H1 (cell line): ENCODE measurements around the gene CELF2. TPM values are rescaled to one million over a fixed set of nuclear protein-coding genes. Genes with fewer than 3 reads are reported as not detected.

Experiments
- CBX5 ChIP-seq: fragments of 300-800, 300-1000 bp; sonication (generic); IDR thresholded peaks from 2 replicates; pipeline ENCODE4 v1.7.1; 2016; ENCODE audit warnings: antibody characterized with exemption, low read length, low read depth
- POLR2AphosphoS5 ChIP-seq: IDR thresholded peaks from 2 replicates; pipeline ENCODE4 v1.6.1; 2011; ENCODE audit warnings: low read depth, low read length
- RAD21 ChIP-seq, 2 experiments: IDR thresholded peaks in 1 of 2; conservative IDR thresholded peaks in 1 of 2; 2 replicates each; pipeline ENCODE4 v1.6.1; 2011; ENCODE audit warnings: low read depth in 2 of 2, low read length in 2 of 2, improper control_type of control experiment in 1 of 2, inconsistent platforms in 1 of 2, mild to moderate bottlenecking in 1 of 2, moderate library complexity in 1 of 2
- TAF7 ChIP-seq: optimal IDR thresholded peaks from 2 replicates; pipeline ENCODE3; 2011; ENCODE audit warnings: low read depth, mild to moderate bottlenecking, inconsistent platforms, low read length, moderate library complexity, borderline replicate concordance
- polyA plus RNA-seq, 7 experiments: library from polyadenylated mRNA; depleted of rRNA in 3 of 7; stranded (reverse) in 5 of 7; unstranded in 2 of 7; fragments of >200 nt in 5 of 7; fragments of 200-250 nt in 2 of 7; gene quantifications; 1 replicate in 5 of 7; 2 replicates in 1 of 7; 4 replicates in 1 of 7; pipeline versions ENCODE4 v1.2.1 to v1.2.3, GENCODE V29; 2011 to 2013; ENCODE audit warnings: missing spikeins in 2 of 7, mixed read lengths in 2 of 7
- total RNA-seq: library from RNA; stranded (reverse); fragmentation: NEBNext Ultra II Directional; extraction: Animal tissue kit (Norgen Biotek cat#: 25700); gene quantifications from 2 replicates; pipeline ENCODE4 v1.2.1, GENCODE V29; 2021

The CELF2 gene
- total and polyA plus RNA-seq, 2 of the 8 experiments (the other 6 are each of a cell fraction or from before 2014, with no cell fraction given), result 18.3 to 22.7 TPM

- TF ChIP-seq RAD21 (IDR thresholded peaks at IDR 0.05 in 1 of 2, conservative IDR thresholded peaks at IDR 0.05 in 1 of 2; ENCODE audit: low read depth in 2 of 2, low read length in 2 of 2) (no peak), POLR2AphosphoS5 (no peak), CBX5 (no peak), TAF7 (no peak)
Measured at GRCh38 chr10:11359869-11360268, 342.2 kb downstream of the CELF2 start (continued).
